Measurements from ENCODE around the gene MORN5. TPM values are rescaled to one million over a fixed set of nuclear protein-coding genes. Genes with fewer than 3 reads are reported as not detected.
A peak's percentile ranks its signal among the peaks of the same experiment; 100 is the strongest.

The MORN5 gene
- total and polyA plus RNA-seq, 2 donors (not counting 1 experiment from before 2014, with no cell fraction given), result 0.33 TPM; not detected in 1

DNA sequence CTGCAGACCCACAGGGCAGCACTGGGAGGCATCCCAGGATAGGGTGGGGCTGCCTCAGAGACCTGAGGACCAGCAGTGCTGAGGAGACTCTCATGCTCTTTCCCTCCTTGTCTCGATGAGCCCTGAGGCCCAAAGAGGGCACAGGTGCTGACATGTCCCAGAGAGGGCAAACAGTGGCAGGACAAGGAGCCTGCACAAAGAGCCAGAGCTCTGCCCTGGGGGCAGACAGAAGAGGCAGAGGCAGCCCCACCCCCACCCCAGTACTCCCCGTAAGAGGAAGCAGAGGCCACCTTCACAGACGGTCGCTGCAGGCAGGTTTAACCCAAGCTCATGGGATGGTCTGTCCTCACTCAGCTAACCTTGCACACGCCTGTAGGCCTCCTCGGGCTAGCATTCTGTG is 37.2 kb upstream of the MORN5 start:
- no peak for DNase-seq (ENCODE audit: low read depth in 2 of 2)
- no peak overlapping the region for H3K4me3 ChIP-seq (replicated peaks in 1 of 4; ENCODE audit: control extremely low read depth in 1 of 4, insufficient read depth in 1 of 4, low read depth in 3 of 4, low read length in 4 of 4)
- no peaks in the 10 kb centered on the region for H4K20me1 ChIP-seq (ENCODE audit: control insufficient read depth, extremely low read depth, insufficient read depth, low read length)
- no peaks in the 10 kb centered on the region for H3K27me3 ChIP-seq (ENCODE audit: control insufficient read depth, insufficient read depth, low read length)
- peaks cover 10% of the 10 kb centered on the region for H3K4me1 ChIP-seq (ENCODE audit: control insufficient read depth, extremely low read depth, insufficient read depth, low read length)
- no peaks in the 10 kb centered on the region for H3K79me2 ChIP-seq (ENCODE audit: control insufficient read depth, insufficient read depth, low read length)
- H3K9ac ChIP-seq (ENCODE audit: insufficient read depth, low read length), result no peak overlapping the region
- H2AFZ ChIP-seq (ENCODE audit: low read length), result no peak overlapping the region
- TF ChIP-seq, protein P1, sequence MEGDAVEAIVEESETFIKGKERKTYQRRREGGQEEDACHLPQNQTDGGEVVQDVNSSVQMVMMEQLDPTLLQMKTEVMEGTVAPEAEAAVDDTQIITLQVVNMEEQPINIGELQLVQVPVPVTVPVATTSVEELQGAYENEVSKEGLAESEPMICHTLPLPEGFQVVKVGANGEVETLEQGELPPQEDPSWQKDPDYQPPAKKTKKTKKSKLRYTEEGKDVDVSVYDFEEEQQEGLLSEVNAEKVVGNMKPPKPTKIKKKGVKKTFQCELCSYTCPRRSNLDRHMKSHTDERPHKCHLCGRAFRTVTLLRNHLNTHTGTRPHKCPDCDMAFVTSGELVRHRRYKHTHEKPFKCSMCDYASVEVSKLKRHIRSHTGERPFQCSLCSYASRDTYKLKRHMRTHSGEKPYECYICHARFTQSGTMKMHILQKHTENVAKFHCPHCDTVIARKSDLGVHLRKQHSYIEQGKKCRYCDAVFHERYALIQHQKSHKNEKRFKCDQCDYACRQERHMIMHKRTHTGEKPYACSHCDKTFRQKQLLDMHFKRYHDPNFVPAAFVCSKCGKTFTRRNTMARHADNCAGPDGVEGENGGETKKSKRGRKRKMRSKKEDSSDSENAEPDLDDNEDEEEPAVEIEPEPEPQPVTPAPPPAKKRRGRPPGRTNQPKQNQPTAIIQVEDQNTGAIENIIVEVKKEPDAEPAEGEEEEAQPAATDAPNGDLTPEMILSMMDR (conservative IDR thresholded peaks at IDR 0.05 in 1 of 2, IDR thresholded peaks at IDR 0.05 in 1 of 2; ENCODE audit: low read depth in 1 of 2, low read length in 2 of 2), result no peak
- no peak for TF ChIP-seq EZH2 (IDR thresholded peaks at IDR 0.05; ENCODE audit: low read length, missing control alignments)
- no peaks in the 10 kb centered on the region for H3K9me3 ChIP-seq (ENCODE audit: control insufficient read depth, insufficient read depth, low read depth, low read length)
- H3K4me2 ChIP-seq (ENCODE audit: extremely low read depth, insufficient read depth, low read length), result no peak overlapping the region
- no peak overlapping the region for H3K27ac ChIP-seq (ENCODE audit: insufficient read depth, low read length)
- no peaks in the 10 kb centered on the region for H3K36me3 ChIP-seq (ENCODE audit: control insufficient read depth, insufficient read depth, low read length)

GRCh38 chr9:122122903-122123632 is 36.6 kb upstream of the MORN5 start:
- Histone ChIP-seq H3K4me1 (ENCODE audit: control insufficient read depth, extremely low read depth, insufficient read depth, low read length) (peaks cover 10% of the 10 kb centered on the region), H3K9me3 (ENCODE audit: control insufficient read depth, insufficient read depth, low read depth, low read length) (no peaks in the 10 kb centered on the region), H3K4me3 (replicated peaks in 1 of 4; ENCODE audit: control extremely low read depth in 1 of 4, insufficient read depth in 1 of 4, low read depth in 3 of 4, low read length in 4 of 4) (no peak overlapping the region), H3K79me2 (ENCODE audit: control insufficient read depth, insufficient read depth, low read length) (no peaks in the 10 kb centered on the region), H3K27me3 (ENCODE audit: control insufficient read depth, insufficient read depth, low read length) (no peaks in the 10 kb centered on the region), H3K9ac (ENCODE audit: insufficient read depth, low read length) (no peak overlapping the region), H3K36me3 (ENCODE audit: control insufficient read depth, insufficient read depth, low read length) (no peaks in the 10 kb centered on the region), H2AFZ (ENCODE audit: low read length) (no peak overlapping the region), H4K20me1 (ENCODE audit: control insufficient read depth, extremely low read depth, insufficient read depth, low read length) (no peaks in the 10 kb centered on the region), H3K27ac (ENCODE audit: insufficient read depth, low read length) (no peak overlapping the region), H3K4me2 (ENCODE audit: extremely low read depth, insufficient read depth, low read length) (no peak overlapping the region)
- DNase-seq (ENCODE audit: low read depth in 2 of 2), result peak; percentile 39 to 74
- TF ChIP-seq EZH2 (IDR thresholded peaks at IDR 0.05; ENCODE audit: low read length, missing control alignments), result no peak
- TF ChIP-seq, protein P1 (conservative IDR thresholded peaks at IDR 0.05 in 1 of 2, IDR thresholded peaks at IDR 0.05 in 1 of 2; ENCODE audit: low read depth in 1 of 2, low read length in 2 of 2), result peak; percentile 99 to 100

DNA sequence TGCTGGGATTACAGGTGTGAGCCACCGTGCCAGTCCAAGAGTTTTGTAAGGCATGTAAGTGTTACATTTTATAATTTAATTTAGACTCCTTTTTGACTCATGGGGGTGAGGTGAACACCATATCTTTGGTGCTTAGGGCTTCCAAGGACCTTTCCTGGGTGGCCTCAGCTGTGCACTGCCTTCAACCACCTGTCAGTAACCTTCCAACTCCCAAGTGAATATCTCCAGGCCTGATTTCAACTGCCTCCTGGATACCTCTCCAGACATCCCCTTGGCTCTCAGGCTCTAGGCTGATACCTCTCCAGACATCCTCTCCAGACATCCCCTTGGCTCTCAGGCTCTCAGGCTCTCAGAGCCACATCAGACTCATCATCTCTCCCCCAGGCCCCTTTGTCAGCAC is 35.7 kb upstream of the MORN5 start:
- no peak overlapping the region for H3K4me3 ChIP-seq (replicated peaks in 1 of 4; ENCODE audit: control extremely low read depth in 1 of 4, insufficient read depth in 1 of 4, low read depth in 3 of 4, low read length in 4 of 4)
- H3K36me3 ChIP-seq (ENCODE audit: control insufficient read depth, insufficient read depth, low read length), result no peaks in the 10 kb centered on the region
- H3K9ac ChIP-seq (ENCODE audit: insufficient read depth, low read length), result no peak overlapping the region
- no peaks in the 10 kb centered on the region for H3K79me2 ChIP-seq (ENCODE audit: control insufficient read depth, insufficient read depth, low read length)
- no peaks in the 10 kb centered on the region for H3K27me3 ChIP-seq (ENCODE audit: control insufficient read depth, insufficient read depth, low read length)
- H4K20me1 ChIP-seq (ENCODE audit: control insufficient read depth, extremely low read depth, insufficient read depth, low read length), result no peaks in the 10 kb centered on the region
- H3K27ac ChIP-seq (ENCODE audit: insufficient read depth, low read length), result no peak overlapping the region
- H3K4me1 ChIP-seq (ENCODE audit: control insufficient read depth, extremely low read depth, insufficient read depth, low read length), result peaks cover 10% of the 10 kb centered on the region
- no peak overlapping the region for H2AFZ ChIP-seq (ENCODE audit: low read length)
- H3K9me3 ChIP-seq (ENCODE audit: control insufficient read depth, insufficient read depth, low read depth, low read length), result no peaks in the 10 kb centered on the region
- H3K4me2 ChIP-seq (ENCODE audit: extremely low read depth, insufficient read depth, low read length), result no peak overlapping the region
- DNase-seq (ENCODE audit: low read depth in 2 of 2), result no peak
- no peak for TF ChIP-seq EZH2 (IDR thresholded peaks at IDR 0.05; ENCODE audit: low read length, missing control alignments)
- TF ChIP-seq, protein P1 (conservative IDR thresholded peaks at IDR 0.05 in 1 of 2, IDR thresholded peaks at IDR 0.05 in 1 of 2; ENCODE audit: low read depth in 1 of 2, low read length in 2 of 2), result no peak

Data from fibroblast of lung (primary cell).